DND-41 (cell line): ENCODE results near the gene AP1G1.

Experiments used
- ATAC-seq: fragments of 200-7000 bp; cut with Tn5 transposase; 3 replicates; pipeline ENCODE4 v1.9.1; 2021; ENCODE audit warnings: low read depth; ENCODE audit not compliant: insufficient read depth
- DNase-seq: peaks from one replicate; pipeline ENCODE4 v3.0.0-alpha.2; 2020
- H2AFZ ChIP-seq: 2 replicates; pipeline ENCODE4 v1.6.0; 2012; ENCODE audit warnings: low read depth, low read length
- H3K27ac ChIP-seq: 2 replicates; pipeline ENCODE4 v1.5.1; 2012; ENCODE audit warnings: low read length, inconsistent platforms
- H3K27me3 ChIP-seq: fragments of 200-600 bp; sonication (generic); 2 replicates; pipeline ENCODE4 v1.6.0; 2012; ENCODE audit warnings: low read length, mild to moderate bottlenecking, inconsistent platforms; ENCODE audit not compliant: insufficient read depth, poor library complexity
- H3K36me3 ChIP-seq: 2 replicates; pipeline ENCODE4 v1.5.1; 2012; ENCODE audit warnings: low read length, inconsistent platforms; ENCODE audit not compliant: insufficient read depth
- H3K4me1 ChIP-seq: 2 replicates; pipeline ENCODE4 v1.5.1; 2012; ENCODE audit warnings: mild to moderate bottlenecking, low read length; ENCODE audit not compliant: insufficient read depth
- H3K4me2 ChIP-seq: 2 replicates; pipeline ENCODE4 v1.6.0; 2012; ENCODE audit warnings: mild to moderate bottlenecking, moderate library complexity, low read length, inconsistent platforms; ENCODE audit not compliant: insufficient read depth
- H3K4me3 ChIP-seq, 2 experiments: fragments of 200-600 bp in 1 of 2; shearing (Covaris generic) in 1 of 2; 2 replicates each; pipeline ENCODE4 v1.5.1; 2012 to 2016; ENCODE audit warnings: inconsistent platforms in 2 of 2, low read length in 2 of 2, mild to moderate bottlenecking in 2 of 2, low read depth in 1 of 2, moderate library complexity in 1 of 2
- H3K79me2 ChIP-seq: 2 replicates; pipeline ENCODE4 v1.6.0; 2012; ENCODE audit warnings: low read length, inconsistent platforms; ENCODE audit not compliant: insufficient read depth
- H3K9ac ChIP-seq: 2 replicates; pipeline ENCODE4 v1.6.0; 2012; ENCODE audit warnings: low read depth, mild to moderate bottlenecking, inconsistent platforms, low read length, moderate library complexity
- H3K9me3 ChIP-seq: 2 replicates; pipeline ENCODE4 v1.5.1; 2012; ENCODE audit warnings: low read length, moderate library complexity, mild to moderate bottlenecking, inconsistent platforms; ENCODE audit not compliant: insufficient read depth, severe bottlenecking
- H4K20me1 ChIP-seq: 2 replicates; pipeline ENCODE4 v1.6.0; 2012; ENCODE audit warnings: low read length; ENCODE audit not compliant: insufficient read depth
- CTCF ChIP-seq: IDR thresholded peaks from 2 replicates; pipeline ENCODE4 v1.5.1; 2012; ENCODE audit warnings: borderline replicate concordance, low read length, moderate library complexity, mild to moderate bottlenecking; ENCODE audit not compliant: poor library complexity, severe bottlenecking; ENCODE audit errors: extremely low read depth
- EZH2 ChIP-seq: IDR thresholded peaks from 3 replicates; pipeline ENCODE4 v1.6.1; 2012; ENCODE audit warnings: borderline replicate concordance, low read depth, mild to moderate bottlenecking, moderate library complexity, low read length, inconsistent platforms; ENCODE audit not compliant: severe bottlenecking

Gene AP1G1

GRCh38 chr16:71848622-71849021 is 40.0 kb upstream of the AP1G1 start:
- H3K36me3 ChIP-seq = peaks cover 61% of the 10 kb centered on the region
- no peak overlapping the region for H3K9ac ChIP-seq
- no peak overlapping the region for H3K4me2 ChIP-seq
- H4K20me1 ChIP-seq = peaks cover 32% of the 10 kb centered on the region; the same call in 1 of the 2 replicates
- H3K27ac ChIP-seq = no peak overlapping the region
- no peak overlapping the region for H2AFZ ChIP-seq
- no peak for DNase-seq
- peaks cover 37% of the 10 kb centered on the region for H3K79me2 ChIP-seq
- TF ChIP-seq CTCF (no peak), EZH2 (no peak)
- peaks cover 33% of the 10 kb centered on the region for H3K4me1 ChIP-seq
- no peaks in the 10 kb centered on the region for H3K27me3 ChIP-seq
- H3K4me3 ChIP-seq = no peak overlapping the region
- no peaks in the 10 kb centered on the region for H3K9me3 ChIP-seq
- no peak for ATAC-seq

- H3K79me2 ChIP-seq = peaks cover 33% of the 10 kb centered on the region
- no peak for DNase-seq
These were observed 38.5 kb upstream of the AP1G1 start for GRCh38 chr16:71847096-71847495.

GRCh38 chr16:71846431-71846830 is 37.8 kb upstream of the AP1G1 start:
- Histone ChIP-seq H3K27ac (peak overlapping the region; percentile 70), H3K4me2 (peak overlapping the region; percentile 90), H3K9ac (peak overlapping the region; percentile 87), H3K4me1 (peaks cover 27% of the 10 kb centered on the region), H4K20me1 (peaks cover 28% of the 10 kb centered on the region; the same call in 1 of the 2 replicates), H2AFZ (peak overlapping the region; percentile 80), H3K79me2 (peaks cover 29% of the 10 kb centered on the region), H3K9me3 (no peaks in the 10 kb centered on the region), H3K27me3 (no peaks in the 10 kb centered on the region), H3K36me3 (peaks cover 40% of the 10 kb centered on the region), H3K4me3 (peak overlapping the region; percentile 57 to 80)
- peak; percentile 28 for DNase-seq
- 0 out of 3 replicates have a peak, but pooled peaks have one; percentile 13 for ATAC-seq
- TF ChIP-seq EZH2 (no peak), CTCF (no peak)

More at GRCh38 chr16:71847096-71847495, 38.5 kb upstream of the AP1G1 start:
- H3K4me3 ChIP-seq = peak overlapping the region; percentile 57 to 80; a peak in 3 of 4 replicates
- no peaks in the 10 kb centered on the region for H3K27me3 ChIP-seq
- no peak overlapping the region for H2AFZ ChIP-seq
- H3K4me1 ChIP-seq = peaks cover 33% of the 10 kb centered on the region
- H3K9me3 ChIP-seq = no peaks in the 10 kb centered on the region
- H3K36me3 ChIP-seq = peaks cover 47% of the 10 kb centered on the region
- no peak for TF ChIP-seq CTCF
- TF ChIP-seq EZH2 = no peak
- no peak overlapping the region for H3K27ac ChIP-seq
- H4K20me1 ChIP-seq = peaks cover 31% of the 10 kb centered on the region; the same call in 1 of the 2 replicates
- peak overlapping the region; percentile 90 for H3K4me2 ChIP-seq
- no peak for ATAC-seq
- peak overlapping the region; percentile 87 for H3K9ac ChIP-seq
